ENCODE data around the gene EHD3. TPM values are rescaled to one million over a fixed set of nuclear protein-coding genes. Genes with fewer than 3 reads are reported as not detected.

Gene EHD3
- under 1 TPM; 0.05 to 0.21 TPM for total RNA-seq

DNA sequence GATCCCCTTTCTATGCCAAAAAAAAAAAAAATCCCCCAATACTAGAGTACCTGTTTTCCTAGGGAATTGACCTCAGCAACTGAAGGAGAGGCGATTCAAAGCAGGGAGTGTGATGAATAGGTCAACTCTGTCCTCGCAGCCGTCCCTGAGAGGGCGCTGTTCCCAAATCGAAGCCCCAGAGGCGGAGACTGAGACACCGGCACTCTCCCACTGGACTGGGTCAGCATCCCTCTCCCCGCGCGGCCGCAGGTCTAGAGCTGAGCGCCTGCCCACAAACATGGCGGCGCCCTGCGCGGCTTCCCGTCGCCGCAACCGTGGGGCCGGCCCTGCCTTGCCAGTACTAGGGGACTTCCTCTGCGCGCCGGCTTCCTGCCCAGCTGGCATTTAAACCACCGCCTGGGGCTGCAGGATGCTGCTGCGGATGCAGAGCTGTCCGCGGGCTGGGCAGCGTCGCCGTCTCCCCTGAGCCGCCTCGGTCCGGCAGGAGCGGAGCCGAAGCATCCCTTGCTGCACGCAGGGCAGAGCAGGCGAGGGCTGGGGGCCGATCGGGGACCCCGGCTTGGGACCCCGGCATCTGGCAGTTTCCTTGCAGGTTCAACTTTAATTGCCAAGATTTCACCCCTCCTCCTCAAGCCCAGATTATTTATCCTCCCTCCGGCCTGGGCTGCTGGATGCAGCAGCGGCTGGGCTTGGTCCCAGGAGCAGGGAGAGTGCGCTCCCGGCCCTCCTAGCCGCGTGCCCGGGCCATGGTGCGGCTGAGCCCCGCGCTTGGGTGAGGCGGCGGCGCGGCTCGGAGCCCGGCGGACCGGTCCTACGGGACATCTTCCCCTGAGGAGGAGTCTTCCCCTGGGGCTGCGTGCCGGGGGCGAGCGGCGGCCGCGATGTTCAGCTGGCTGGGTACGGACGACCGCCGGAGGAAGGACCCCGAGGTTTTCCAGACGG, at the start of gene EHD3:
Gene EHD3, plus strand, starts transcription at position 412 of the 942 bp plus-strand sequence. Its CDS starts 470 bp downstream, at position 882.
- DNase-seq (peak; percentile 85), ATAC-seq (peak; percentile 99)
- CTCF ChIA-PET, result interaction anchor here (0.9 to 3.0 kb wide), 2 partner anchors 64 to 100 kb away, joined by 3 to 9 read pairs; no protein-coding TSS in a partner anchor
- Mint-ChIP-seq H3K9me3 (ENCODE audit: insufficient read depth) (no peaks in the 10 kb centered on the region), H3K4me3 (peak within 1 kb of the TSS; percentile 62), H3K27ac (no peak within 1 kb of the TSS), H3K27me3 (ENCODE audit: low read depth) (peaks cover 25% of the 10 kb centered on the region), H3K36me3 (ENCODE audit: low read depth) (no peaks in the 10 kb centered on the region), H3K4me1 (ENCODE audit: low read depth) (peaks cover 8% of the 10 kb centered on the region)
- POLR2A ChIA-PET, result no interaction called here

- ChIA-PET POLR2A (no interaction called here), CTCF (no interaction called here)
- H3K4me3 Mint-ChIP-seq, result no peak overlapping the region
- no peaks in the 10 kb centered on the region for H3K36me3 Mint-ChIP-seq (ENCODE audit: low read depth)
- H3K4me1 Mint-ChIP-seq (ENCODE audit: low read depth), result no peaks in the 10 kb centered on the region
- peaks cover 2% of the 10 kb centered on the region for H3K27me3 Mint-ChIP-seq (ENCODE audit: low read depth)
- DNase-seq, result no peak
- no peaks in the 10 kb centered on the region for H3K9me3 Mint-ChIP-seq (ENCODE audit: insufficient read depth)
- H3K27ac Mint-ChIP-seq, result no peak overlapping the region
- no peak for ATAC-seq
These were observed 46.8 kb upstream of the EHD3 start for GRCh38 chr2:31187166-31187565.

DNA sequence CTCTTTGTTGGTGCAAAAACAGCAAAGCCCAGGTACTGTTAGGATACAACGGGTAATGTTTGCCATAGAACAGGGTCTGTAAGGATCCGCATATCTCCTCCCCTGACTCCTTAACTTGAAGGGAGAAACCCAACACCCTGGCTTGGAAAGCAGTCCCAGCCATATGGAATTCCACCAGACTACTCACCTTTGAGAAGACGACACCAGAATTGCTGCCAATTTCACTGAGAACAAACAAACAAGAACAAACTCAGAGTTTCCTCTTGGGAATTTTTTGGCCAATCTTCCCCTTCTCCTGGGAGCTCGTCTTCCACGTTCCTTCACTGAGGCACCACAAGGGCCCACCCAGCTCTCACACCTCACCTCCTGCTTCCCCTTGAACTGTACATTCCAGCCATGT, 45.8 kb upstream of the EHD3 start:
- H3K36me3 Mint-ChIP-seq (ENCODE audit: low read depth), result no peaks in the 10 kb centered on the region

GRCh38 chr2:31189141-31189540, 44.8 kb upstream of the EHD3 start:
- DNase-seq (no peak), ATAC-seq (no peak)
- Mint-ChIP-seq H3K4me3 (no peak overlapping the region), H3K27ac (no peak overlapping the region), H3K27me3 (ENCODE audit: low read depth) (peaks cover 2% of the 10 kb centered on the region), H3K9me3 (ENCODE audit: insufficient read depth) (no peaks in the 10 kb centered on the region), H3K36me3 (ENCODE audit: low read depth) (no peaks in the 10 kb centered on the region), H3K4me1 (ENCODE audit: low read depth) (no peaks in the 10 kb centered on the region)
- ChIA-PET CTCF (interaction anchor here (1.0 kb wide), 1 partner anchor 19 kb away, joined by 4 read pairs; no protein-coding TSS in a partner anchor), POLR2A (no interaction called here)

More for the DNA sequence above, 45.8 kb upstream of the EHD3 start:
- ATAC-seq (no peak), DNase-seq (no peak)
- no peak overlapping the region for H3K27ac Mint-ChIP-seq
- H3K4me3 Mint-ChIP-seq, result no peak overlapping the region
- POLR2A ChIA-PET, result no interaction called here
- no peaks in the 10 kb centered on the region for H3K4me1 Mint-ChIP-seq (ENCODE audit: low read depth)
- CTCF ChIA-PET, result no interaction called here
- peaks cover 2% of the 10 kb centered on the region for H3K27me3 Mint-ChIP-seq (ENCODE audit: low read depth)
- no peaks in the 10 kb centered on the region for H3K9me3 Mint-ChIP-seq (ENCODE audit: insufficient read depth)

- H3K4me3 Mint-ChIP-seq, result no peak overlapping the region
- DNase-seq (no peak), ATAC-seq (no peak)
- POLR2A ChIA-PET, result no interaction called here
- no peaks in the 10 kb centered on the region for H3K36me3 Mint-ChIP-seq (ENCODE audit: low read depth)
- H3K4me1 Mint-ChIP-seq (ENCODE audit: low read depth), result no peaks in the 10 kb centered on the region
- H3K27me3 Mint-ChIP-seq (ENCODE audit: low read depth), result peaks cover 2% of the 10 kb centered on the region
- CTCF ChIA-PET, result interaction anchor here (0.6 kb wide), 1 partner anchor 20 kb away, joined by 3 read pairs; no protein-coding TSS in a partner anchor
- H3K9me3 Mint-ChIP-seq (ENCODE audit: insufficient read depth), result no peaks in the 10 kb centered on the region
- no peak overlapping the region for H3K27ac Mint-ChIP-seq
These were observed 43.8 kb upstream of the EHD3 start for GRCh38 chr2:31190188-31190587.

DNA sequence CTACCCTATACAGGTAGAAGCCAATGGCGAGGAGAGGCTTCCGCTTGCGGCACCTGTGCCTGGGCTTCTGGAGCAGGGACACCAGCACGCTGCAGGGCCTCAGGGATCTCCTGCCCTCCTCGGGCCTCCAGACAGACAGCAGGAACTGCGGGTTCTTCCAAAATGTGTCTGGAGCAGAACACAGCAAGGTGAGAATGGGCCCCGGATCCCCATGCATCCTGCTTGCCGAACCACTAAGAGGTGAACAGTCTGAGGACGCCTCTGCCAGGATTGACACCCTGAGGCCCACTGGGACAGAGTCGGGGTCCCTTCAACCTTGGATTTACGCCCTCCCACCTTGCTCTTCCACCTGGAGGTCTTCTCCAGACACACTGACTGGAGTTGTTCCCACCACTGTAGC, 42.0 kb upstream of the EHD3 start:
- no peaks in the 10 kb centered on the region for H3K36me3 Mint-ChIP-seq (ENCODE audit: low read depth)
- H3K27me3 Mint-ChIP-seq (ENCODE audit: low read depth), result peaks cover 2% of the 10 kb centered on the region
- no peaks in the 10 kb centered on the region for H3K4me1 Mint-ChIP-seq (ENCODE audit: low read depth)
- ATAC-seq (no peak), DNase-seq (no peak)
- no peaks in the 10 kb centered on the region for H3K9me3 Mint-ChIP-seq (ENCODE audit: insufficient read depth)
- ChIA-PET CTCF (no interaction called here), POLR2A (no interaction called here)
- H3K27ac Mint-ChIP-seq, result no peak overlapping the region
- H3K4me3 Mint-ChIP-seq, result no peak overlapping the region

- CTCF ChIA-PET, result no interaction called here
- POLR2A ChIA-PET, result no interaction called here
- DNase-seq, result no peak
These were observed 41.6 kb upstream of the EHD3 start for GRCh38 chr2:31192396-31192795.

DNA sequence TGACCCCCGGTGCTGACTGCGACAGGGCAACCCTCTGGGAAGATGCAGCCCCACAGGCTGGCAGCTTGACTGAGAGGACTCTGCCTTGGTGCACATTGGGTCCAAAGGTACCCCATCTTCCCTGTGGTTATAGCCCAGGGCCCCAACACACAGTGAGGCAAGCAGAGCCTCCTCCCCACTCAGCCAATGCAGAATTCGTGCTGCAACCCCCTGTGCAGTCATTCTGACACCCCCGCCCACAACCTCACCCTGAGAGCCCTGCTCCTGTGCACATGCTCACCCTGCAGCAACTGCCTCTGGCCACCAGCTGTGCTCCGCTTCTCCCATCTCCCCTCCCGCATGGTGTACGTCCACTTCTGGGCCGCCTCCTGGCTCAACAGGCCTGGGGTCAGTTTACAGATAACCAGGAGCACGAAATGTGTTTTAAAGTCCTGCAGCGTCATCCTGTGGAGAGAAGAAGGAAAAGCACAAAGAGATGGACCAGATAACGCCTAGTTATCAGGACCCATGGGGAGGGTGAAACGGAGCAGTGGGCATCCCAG, 41.0 kb upstream of the EHD3 start:
- Mint-ChIP-seq H3K27me3 (ENCODE audit: low read depth) (no peaks in the 10 kb centered on the region), H3K4me3 (no peak overlapping the region)

More at GRCh38 chr2:31192396-31192795, 41.6 kb upstream of the EHD3 start:
- Mint-ChIP-seq H3K36me3 (ENCODE audit: low read depth) (no peaks in the 10 kb centered on the region), H3K4me1 (ENCODE audit: low read depth) (no peaks in the 10 kb centered on the region), H3K27ac (no peak overlapping the region), H3K27me3 (ENCODE audit: low read depth) (peaks cover 2% of the 10 kb centered on the region), H3K9me3 (ENCODE audit: insufficient read depth) (no peaks in the 10 kb centered on the region), H3K4me3 (no peak overlapping the region)
- no peak for ATAC-seq

DNA sequence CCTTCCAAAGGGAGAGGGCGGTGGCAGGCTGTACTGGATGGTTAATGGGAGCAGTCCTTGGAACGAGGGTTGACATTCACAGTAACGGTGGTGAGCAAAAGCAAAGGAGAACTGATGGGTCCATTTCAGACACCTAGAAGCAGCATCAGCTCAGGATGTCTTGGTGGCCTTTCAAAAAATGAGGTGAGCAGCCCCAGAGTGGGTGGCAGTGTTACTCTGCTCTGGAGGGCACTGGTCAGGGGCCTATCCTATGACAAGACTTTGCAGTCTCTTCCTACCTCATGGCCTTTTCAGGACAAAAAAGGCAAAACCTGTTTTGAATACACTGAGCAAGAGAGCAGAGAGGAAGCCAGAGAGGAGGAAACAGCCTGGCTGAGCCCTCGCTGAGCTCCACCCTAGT, 40.1 kb upstream of the EHD3 start:
- Mint-ChIP-seq H3K4me3 (no peak overlapping the region), H3K4me1 (ENCODE audit: low read depth) (no peaks in the 10 kb centered on the region), H3K36me3 (ENCODE audit: low read depth) (no peaks in the 10 kb centered on the region), H3K27ac (no peak overlapping the region), H3K27me3 (ENCODE audit: low read depth) (peaks cover 2% of the 10 kb centered on the region), H3K9me3 (ENCODE audit: insufficient read depth) (no peaks in the 10 kb centered on the region)
- no peak for ATAC-seq
- no peak for DNase-seq
- ChIA-PET POLR2A (no interaction called here), CTCF (no interaction called here)

More for the DNA sequence above, 41.0 kb upstream of the EHD3 start:
- ATAC-seq (no peak), DNase-seq (no peak)
- H3K4me1 Mint-ChIP-seq (ENCODE audit: low read depth), result no peaks in the 10 kb centered on the region
- no peaks in the 10 kb centered on the region for H3K9me3 Mint-ChIP-seq (ENCODE audit: insufficient read depth)
- H3K27ac Mint-ChIP-seq, result no peak overlapping the region
- ChIA-PET CTCF (no interaction called here), POLR2A (no interaction called here)
- H3K36me3 Mint-ChIP-seq (ENCODE audit: low read depth), result no peaks in the 10 kb centered on the region

DNA sequence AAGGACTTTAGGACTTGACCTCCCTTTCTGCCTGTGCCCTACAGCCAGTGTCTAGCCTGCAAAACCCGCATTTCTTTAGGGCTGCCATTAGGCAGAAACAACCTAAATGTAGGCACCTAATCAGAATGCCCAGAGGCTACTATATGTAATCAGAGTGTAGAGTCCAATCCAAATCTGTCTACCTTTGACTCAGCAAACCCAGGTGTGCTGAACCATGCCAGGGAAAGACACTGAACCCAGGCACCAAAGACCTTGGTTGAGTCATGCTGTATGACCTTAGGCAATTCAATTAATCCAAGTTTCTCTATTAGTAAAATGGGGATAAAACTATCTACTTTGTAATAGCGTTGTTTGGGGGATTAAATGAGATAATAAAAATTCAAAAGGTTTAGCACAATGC, 37.3 kb upstream of the EHD3 start:
- ChIA-PET CTCF (no interaction called here), POLR2A (no interaction called here)
- Mint-ChIP-seq H3K4me1 (ENCODE audit: low read depth) (no peaks in the 10 kb centered on the region), H3K27ac (no peak overlapping the region), H3K36me3 (ENCODE audit: low read depth) (no peaks in the 10 kb centered on the region), H3K9me3 (ENCODE audit: insufficient read depth) (no peaks in the 10 kb centered on the region), H3K27me3 (ENCODE audit: low read depth) (peaks cover 2% of the 10 kb centered on the region), H3K4me3 (no peak overlapping the region)
- no peak for ATAC-seq
- no peak for DNase-seq

DNA sequence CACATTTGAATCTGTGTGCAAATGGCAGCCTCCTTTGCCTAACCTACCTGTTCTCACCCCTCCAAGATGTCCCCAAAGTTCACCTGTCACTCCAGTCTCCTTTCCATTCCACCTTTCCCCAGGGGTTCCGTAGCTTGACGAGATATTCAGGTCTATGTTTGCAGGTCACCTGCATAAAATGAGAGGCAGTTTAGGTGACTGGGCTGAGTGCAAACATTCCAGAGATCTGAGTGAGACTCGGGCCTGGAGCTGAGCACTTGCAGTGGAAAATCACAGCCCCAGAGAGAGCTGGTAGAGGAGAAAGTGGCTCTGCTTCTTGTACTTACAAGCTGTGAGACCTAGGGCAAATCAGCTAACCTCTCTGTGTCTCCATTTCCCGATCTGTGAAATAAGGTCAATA, 36.8 kb upstream of the EHD3 start:
- H3K36me3 Mint-ChIP-seq (ENCODE audit: low read depth), result no peaks in the 10 kb centered on the region
- peaks cover 2% of the 10 kb centered on the region for H3K27me3 Mint-ChIP-seq (ENCODE audit: low read depth)
- CTCF ChIA-PET, result no interaction called here

DNA sequence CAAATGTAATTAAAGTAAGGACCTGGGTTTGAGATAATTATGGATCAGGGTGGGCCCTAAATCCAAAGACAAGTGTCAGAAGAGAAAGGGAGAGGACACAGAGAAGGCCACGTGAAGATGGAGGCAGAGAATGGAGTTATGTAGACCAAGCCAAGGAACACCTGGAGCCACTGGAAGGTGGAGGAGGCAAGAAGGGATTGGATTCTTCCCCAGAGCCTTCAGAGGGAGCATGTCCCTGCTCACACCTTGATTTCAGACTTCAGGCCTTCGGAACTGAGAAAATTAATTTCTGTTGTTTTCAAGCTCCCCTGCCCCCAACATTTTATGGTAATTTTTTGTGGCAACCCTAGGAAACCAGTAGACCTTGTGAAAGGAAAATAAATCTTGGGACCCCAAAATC, 36.3 kb upstream of the EHD3 start:
- Mint-ChIP-seq H3K4me3 (no peak overlapping the region), H3K9me3 (ENCODE audit: insufficient read depth) (no peaks in the 10 kb centered on the region), H3K4me1 (ENCODE audit: low read depth) (no peaks in the 10 kb centered on the region), H3K27me3 (ENCODE audit: low read depth) (peaks cover 2% of the 10 kb centered on the region), H3K36me3 (ENCODE audit: low read depth) (no peaks in the 10 kb centered on the region), H3K27ac (no peak overlapping the region)
- no peak for DNase-seq
- ChIA-PET CTCF (no interaction called here), POLR2A (no interaction called here)
- no peak for ATAC-seq

More for the DNA sequence above, 36.8 kb upstream of the EHD3 start:
- Mint-ChIP-seq H3K9me3 (ENCODE audit: insufficient read depth) (no peaks in the 10 kb centered on the region), H3K4me3 (no peak overlapping the region), H3K4me1 (ENCODE audit: low read depth) (no peaks in the 10 kb centered on the region), H3K27ac (no peak overlapping the region)
- no peak for DNase-seq
- ATAC-seq, result no peak
- POLR2A ChIA-PET, result no interaction called here

Measured in activated CD8-positive, alpha-beta T cell treated with anti-CD3 and anti-CD28 coated beads, Interleukin-2, amount 10 ng/mL, durations not matched to agents 7 days and 5 days (primary cell).